Measurements from ENCODE around the gene PATE1.

DNA sequence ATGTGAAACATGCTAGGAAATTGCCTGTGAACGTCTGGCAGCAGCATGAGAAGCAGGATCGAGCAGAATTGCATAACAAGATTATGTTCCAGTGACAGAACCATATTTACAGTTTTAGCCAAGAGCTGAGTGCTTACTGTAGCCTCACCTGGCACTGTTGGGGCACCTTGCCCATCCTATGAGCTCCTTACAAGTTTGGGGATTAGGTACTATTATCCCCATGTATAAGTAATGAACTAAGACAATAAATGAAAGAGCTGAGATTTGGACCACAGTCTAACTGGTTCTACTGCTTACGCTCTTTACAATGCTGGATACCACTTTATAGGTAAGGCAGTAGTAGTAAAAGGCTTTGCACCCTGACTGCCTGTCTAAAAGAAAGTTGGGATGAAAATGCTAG is 17.1 kb upstream of the PATE1 start:
- TF ChIP-seq EZH2 (IDR thresholded peaks at IDR 0.05; ENCODE audit: borderline replicate concordance, control insufficient read depth, low read depth, low read length) = no peak
- TF ChIP-seq, protein P1, sequence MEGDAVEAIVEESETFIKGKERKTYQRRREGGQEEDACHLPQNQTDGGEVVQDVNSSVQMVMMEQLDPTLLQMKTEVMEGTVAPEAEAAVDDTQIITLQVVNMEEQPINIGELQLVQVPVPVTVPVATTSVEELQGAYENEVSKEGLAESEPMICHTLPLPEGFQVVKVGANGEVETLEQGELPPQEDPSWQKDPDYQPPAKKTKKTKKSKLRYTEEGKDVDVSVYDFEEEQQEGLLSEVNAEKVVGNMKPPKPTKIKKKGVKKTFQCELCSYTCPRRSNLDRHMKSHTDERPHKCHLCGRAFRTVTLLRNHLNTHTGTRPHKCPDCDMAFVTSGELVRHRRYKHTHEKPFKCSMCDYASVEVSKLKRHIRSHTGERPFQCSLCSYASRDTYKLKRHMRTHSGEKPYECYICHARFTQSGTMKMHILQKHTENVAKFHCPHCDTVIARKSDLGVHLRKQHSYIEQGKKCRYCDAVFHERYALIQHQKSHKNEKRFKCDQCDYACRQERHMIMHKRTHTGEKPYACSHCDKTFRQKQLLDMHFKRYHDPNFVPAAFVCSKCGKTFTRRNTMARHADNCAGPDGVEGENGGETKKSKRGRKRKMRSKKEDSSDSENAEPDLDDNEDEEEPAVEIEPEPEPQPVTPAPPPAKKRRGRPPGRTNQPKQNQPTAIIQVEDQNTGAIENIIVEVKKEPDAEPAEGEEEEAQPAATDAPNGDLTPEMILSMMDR (IDR thresholded peaks at IDR 0.05 in 2 of 3, conservative IDR thresholded peaks at IDR 0.05 in 1 of 3; ENCODE audit: control insufficient read depth in 2 of 3, extremely low read depth in 1 of 3, insufficient read depth in 1 of 3, low read depth in 3 of 3, low read length in 3 of 3) = no peak
- TF ChIP-seq DPF2 (IDR thresholded peaks at IDR 0.05) = no peak
- TF ChIP-seq, protein P2, sequence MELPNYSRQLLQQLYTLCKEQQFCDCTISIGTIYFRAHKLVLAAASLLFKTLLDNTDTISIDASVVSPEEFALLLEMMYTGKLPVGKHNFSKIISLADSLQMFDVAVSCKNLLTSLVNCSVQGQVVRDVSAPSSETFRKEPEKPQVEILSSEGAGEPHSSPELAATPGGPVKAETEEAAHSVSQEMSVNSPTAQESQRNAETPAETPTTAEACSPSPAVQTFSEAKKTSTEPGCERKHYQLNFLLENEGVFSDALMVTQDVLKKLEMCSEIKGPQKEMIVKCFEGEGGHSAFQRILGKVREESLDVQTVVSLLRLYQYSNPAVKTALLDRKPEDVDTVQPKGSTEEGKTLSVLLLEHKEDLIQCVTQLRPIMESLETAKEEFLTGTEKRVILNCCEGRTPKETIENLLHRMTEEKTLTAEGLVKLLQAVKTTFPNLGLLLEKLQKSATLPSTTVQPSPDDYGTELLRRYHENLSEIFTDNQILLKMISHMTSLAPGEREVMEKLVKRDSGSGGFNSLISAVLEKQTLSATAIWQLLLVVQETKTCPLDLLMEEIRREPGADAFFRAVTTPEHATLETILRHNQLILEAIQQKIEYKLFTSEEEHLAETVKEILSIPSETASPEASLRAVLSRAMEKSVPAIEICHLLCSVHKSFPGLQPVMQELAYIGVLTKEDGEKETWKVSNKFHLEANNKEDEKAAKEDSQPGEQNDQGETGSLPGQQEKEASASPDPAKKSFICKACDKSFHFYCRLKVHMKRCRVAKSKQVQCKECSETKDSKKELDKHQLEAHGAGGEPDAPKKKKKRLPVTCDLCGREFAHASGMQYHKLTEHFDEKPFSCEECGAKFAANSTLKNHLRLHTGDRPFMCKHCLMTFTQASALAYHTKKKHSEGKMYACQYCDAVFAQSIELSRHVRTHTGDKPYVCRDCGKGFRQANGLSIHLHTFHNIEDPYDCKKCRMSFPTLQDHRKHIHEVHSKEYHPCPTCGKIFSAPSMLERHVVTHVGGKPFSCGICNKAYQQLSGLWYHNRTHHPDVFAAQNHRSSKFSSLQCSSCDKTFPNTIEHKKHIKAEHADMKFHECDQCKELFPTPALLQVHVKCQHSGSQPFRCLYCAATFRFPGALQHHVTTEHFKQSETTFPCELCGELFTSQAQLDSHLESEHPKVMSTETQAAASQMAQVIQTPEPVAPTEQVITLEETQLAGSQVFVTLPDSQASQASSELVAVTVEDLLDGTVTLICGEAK (IDR thresholded peaks at IDR 0.05; ENCODE audit: borderline replicate concordance) = no peak
- TF ChIP-seq RAD51 (IDR thresholded peaks at IDR 0.05) = no peak
- TF ChIP-seq POLR2A (IDR thresholded peaks at IDR 0.05; ENCODE audit: low read depth, low read length) = no peak
- no peak for TF ChIP-seq BHLHE40 (IDR thresholded peaks at IDR 0.05; ENCODE audit: borderline replicate concordance in 1 of 2, low read depth in 2 of 2, low read length in 1 of 2)
- TF ChIP-seq EP300 (IDR thresholded peaks at IDR 0.05; ENCODE audit: borderline replicate concordance in 1 of 2, control insufficient read depth in 1 of 2, low read depth in 2 of 2, low read length in 2 of 2) = no peak
- TF ChIP-seq POLR2AphosphoS5 (IDR thresholded peaks at IDR 0.05; ENCODE audit: low read length) = no peak
- TF ChIP-seq PAX5 (IDR thresholded peaks at IDR 0.05; ENCODE audit: borderline replicate concordance, low read depth, low read length) = no peak
- TF ChIP-seq YY1 (IDR thresholded peaks at IDR 0.05; ENCODE audit: low read depth, low read length) = no peak

All from GM12878 (cell line).